H1 (cell line): ENCODE results near the gene LYZL4. TPM values are rescaled to one million over a fixed set of nuclear protein-coding genes. Genes with fewer than 3 reads are reported as not detected.

Source experiments
- CHD1 ChIP-seq: IDR thresholded peaks from 2 replicates; pipeline ENCODE4 v1.6.1; 2012; ENCODE audit warnings: low read depth, low read length, improper control_type of control experiment
- MAFK ChIP-seq: IDR thresholded peaks from 2 replicates; pipeline ENCODE4 v1.6.1; 2012; ENCODE audit warnings: low read depth, mild to moderate bottlenecking, improper control_type of control experiment, low read length
- RNF2 ChIP-seq: fragments of 200-900, 300-1000 bp; sonication (generic); IDR thresholded peaks from 2 replicates; pipeline ENCODE4 v1.7.1; 2016; ENCODE audit warnings: borderline replicate concordance, low read depth, mild to moderate bottlenecking, antibody characterized with exemption, low read length; ENCODE audit not compliant: poor library complexity, severe bottlenecking; ENCODE audit errors: missing control alignments
- polyA plus RNA-seq, 7 experiments: library from polyadenylated mRNA; depleted of rRNA in 3 of 7; stranded (reverse) in 5 of 7; unstranded in 2 of 7; fragments of >200 nt in 5 of 7; fragments of 200-250 nt in 2 of 7; gene quantifications; 1 replicate in 5 of 7; 2 replicates in 1 of 7; 4 replicates in 1 of 7; pipeline versions ENCODE4 v1.2.1 to v1.2.3, GENCODE V29; 2011 to 2013; ENCODE audit warnings: missing spikeins in 2 of 7, mixed read lengths in 2 of 7
- total RNA-seq: library from RNA; stranded (reverse); fragmentation: NEBNext Ultra II Directional; extraction: Animal tissue kit (Norgen Biotek cat#: 25700); gene quantifications from 2 replicates; pipeline ENCODE4 v1.2.1, GENCODE V29; 2021
- TF ChIP-seq, protein P1 (sequence below): IDR thresholded peaks from 2 replicates; pipeline ENCODE4 v1.6.1; 2011; ENCODE audit warnings: low read length, improper control_type of control experiment
- TF ChIP-seq, protein P2 (sequence below), 3 experiments: IDR thresholded peaks; 1 replicate in 2 of 3; 2 replicates in 1 of 3; pipeline versions ENCODE4 v1.5.1 to v1.6.1; 2011; ENCODE audit warnings: low read length in 3 of 3, mild to moderate bottlenecking in 3 of 3, inconsistent platforms in 2 of 3, low read depth in 1 of 3, moderate library complexity in 1 of 3; ENCODE audit not compliant: insufficient read depth in 1 of 3; ENCODE audit errors: control extremely low read depth in 1 of 3
- TF ChIP-seq, protein P3 (sequence below): IDR thresholded peaks from 2 replicates; pipeline ENCODE4 v1.6.1; 2012; ENCODE audit warnings: inconsistent platforms

LYZL4 gene
- total and polyA plus RNA-seq, 2 of the 8 experiments (the other 6 are each of a cell fraction or from before 2014, with no cell fraction given), result not detected

DNA sequence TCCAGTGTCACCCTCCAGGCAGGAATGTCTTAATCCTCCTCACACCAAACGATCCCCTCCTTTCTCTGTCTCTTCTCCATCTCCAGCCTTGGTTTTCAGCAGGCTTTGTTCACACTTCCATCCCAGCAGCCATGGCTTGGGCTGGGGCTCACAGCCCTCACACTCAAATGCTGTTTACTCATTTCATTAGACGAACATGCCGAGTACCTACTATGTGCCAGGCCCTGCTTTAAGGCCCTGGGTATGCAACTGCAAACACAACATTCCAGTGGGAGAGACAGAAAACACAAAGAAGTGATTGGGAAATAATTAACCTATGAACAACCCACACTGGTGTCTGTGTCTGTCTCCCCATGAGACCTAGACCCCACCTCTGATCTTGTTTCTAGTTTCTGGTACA, 43.9 kb downstream of the LYZL4 start (continued):
- TF ChIP-seq, protein P1, sequence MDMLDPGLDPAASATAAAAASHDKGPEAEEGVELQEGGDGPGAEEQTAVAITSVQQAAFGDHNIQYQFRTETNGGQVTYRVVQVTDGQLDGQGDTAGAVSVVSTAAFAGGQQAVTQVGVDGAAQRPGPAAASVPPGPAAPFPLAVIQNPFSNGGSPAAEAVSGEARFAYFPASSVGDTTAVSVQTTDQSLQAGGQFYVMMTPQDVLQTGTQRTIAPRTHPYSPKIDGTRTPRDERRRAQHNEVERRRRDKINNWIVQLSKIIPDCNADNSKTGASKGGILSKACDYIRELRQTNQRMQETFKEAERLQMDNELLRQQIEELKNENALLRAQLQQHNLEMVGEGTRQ, result no peak
- TF ChIP-seq CHD1, result no peak
- TF ChIP-seq, protein P2, sequence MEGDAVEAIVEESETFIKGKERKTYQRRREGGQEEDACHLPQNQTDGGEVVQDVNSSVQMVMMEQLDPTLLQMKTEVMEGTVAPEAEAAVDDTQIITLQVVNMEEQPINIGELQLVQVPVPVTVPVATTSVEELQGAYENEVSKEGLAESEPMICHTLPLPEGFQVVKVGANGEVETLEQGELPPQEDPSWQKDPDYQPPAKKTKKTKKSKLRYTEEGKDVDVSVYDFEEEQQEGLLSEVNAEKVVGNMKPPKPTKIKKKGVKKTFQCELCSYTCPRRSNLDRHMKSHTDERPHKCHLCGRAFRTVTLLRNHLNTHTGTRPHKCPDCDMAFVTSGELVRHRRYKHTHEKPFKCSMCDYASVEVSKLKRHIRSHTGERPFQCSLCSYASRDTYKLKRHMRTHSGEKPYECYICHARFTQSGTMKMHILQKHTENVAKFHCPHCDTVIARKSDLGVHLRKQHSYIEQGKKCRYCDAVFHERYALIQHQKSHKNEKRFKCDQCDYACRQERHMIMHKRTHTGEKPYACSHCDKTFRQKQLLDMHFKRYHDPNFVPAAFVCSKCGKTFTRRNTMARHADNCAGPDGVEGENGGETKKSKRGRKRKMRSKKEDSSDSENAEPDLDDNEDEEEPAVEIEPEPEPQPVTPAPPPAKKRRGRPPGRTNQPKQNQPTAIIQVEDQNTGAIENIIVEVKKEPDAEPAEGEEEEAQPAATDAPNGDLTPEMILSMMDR (IDR thresholded peaks at IDR 0.05; ENCODE audit: control extremely low read depth in 1 of 3, insufficient read depth in 1 of 3, low read depth in 1 of 3, low read length in 3 of 3), result no peak
- no peak for TF ChIP-seq RNF2
- TF ChIP-seq MAFK, result no peak
- TF ChIP-seq, protein P3, sequence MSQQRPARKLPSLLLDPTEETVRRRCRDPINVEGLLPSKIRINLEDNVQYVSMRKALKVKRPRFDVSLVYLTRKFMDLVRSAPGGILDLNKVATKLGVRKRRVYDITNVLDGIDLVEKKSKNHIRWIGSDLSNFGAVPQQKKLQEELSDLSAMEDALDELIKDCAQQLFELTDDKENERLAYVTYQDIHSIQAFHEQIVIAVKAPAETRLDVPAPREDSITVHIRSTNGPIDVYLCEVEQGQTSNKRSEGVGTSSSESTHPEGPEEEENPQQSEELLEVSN, result no peak
- TF ChIP-seq, all 59 proteins: peak for 0
